ENCODE data around the gene ZDHHC14. TPM values are rescaled to one million over a fixed set of nuclear protein-coding genes. Genes with fewer than 3 reads are reported as not detected.

The ZDHHC14 gene
- total and polyA plus RNA-seq, 2 experiments from 2014 or later: 3.0 to 7.4 TPM

DNA sequence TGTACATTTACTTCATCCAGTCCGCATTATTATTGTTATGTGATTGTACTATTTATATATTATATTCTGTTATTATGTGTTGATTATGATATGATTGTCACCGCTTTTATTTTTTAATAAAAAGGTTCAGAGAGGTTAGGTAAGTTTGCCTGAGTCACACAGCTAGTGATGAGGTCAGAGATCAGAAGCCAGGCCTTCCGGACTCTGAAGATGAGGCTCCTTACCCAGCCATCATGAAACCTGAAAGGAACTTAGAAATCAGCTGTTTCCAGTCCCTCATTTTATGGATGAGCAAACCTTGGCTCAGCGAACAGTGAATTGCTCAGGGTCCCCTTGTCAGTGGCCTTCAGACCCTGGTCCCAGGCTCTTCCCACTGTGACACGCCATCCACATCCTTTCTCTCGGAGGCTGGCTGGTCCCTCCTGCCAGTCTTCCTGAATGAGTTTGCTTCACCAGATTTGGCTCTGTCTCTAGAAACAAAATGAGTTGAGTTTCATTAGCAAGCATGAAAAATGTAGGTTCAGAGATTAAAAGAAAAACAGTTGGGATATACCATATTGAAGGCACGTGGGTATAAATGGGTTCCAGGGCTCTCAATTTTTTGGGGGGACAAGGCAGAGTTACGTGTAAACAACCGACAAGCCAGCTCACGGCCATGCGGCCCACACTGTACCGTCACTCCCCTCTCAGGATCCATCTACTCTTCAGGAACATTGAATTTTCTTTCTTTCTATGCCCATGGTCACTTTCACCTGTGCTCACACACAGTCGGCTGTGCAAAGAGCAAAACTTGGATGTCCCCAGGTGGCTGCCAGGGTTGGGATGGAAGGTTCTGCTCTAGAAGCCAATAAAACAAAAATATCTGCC, 132.9 kb downstream of the ZDHHC14 start (continued):
- TF ChIP-seq EZH2phosphoT487 (IDR thresholded peaks at IDR 0.05; ENCODE audit: unreplicated experiment): no peak
- TF ChIP-seq, protein P1, sequence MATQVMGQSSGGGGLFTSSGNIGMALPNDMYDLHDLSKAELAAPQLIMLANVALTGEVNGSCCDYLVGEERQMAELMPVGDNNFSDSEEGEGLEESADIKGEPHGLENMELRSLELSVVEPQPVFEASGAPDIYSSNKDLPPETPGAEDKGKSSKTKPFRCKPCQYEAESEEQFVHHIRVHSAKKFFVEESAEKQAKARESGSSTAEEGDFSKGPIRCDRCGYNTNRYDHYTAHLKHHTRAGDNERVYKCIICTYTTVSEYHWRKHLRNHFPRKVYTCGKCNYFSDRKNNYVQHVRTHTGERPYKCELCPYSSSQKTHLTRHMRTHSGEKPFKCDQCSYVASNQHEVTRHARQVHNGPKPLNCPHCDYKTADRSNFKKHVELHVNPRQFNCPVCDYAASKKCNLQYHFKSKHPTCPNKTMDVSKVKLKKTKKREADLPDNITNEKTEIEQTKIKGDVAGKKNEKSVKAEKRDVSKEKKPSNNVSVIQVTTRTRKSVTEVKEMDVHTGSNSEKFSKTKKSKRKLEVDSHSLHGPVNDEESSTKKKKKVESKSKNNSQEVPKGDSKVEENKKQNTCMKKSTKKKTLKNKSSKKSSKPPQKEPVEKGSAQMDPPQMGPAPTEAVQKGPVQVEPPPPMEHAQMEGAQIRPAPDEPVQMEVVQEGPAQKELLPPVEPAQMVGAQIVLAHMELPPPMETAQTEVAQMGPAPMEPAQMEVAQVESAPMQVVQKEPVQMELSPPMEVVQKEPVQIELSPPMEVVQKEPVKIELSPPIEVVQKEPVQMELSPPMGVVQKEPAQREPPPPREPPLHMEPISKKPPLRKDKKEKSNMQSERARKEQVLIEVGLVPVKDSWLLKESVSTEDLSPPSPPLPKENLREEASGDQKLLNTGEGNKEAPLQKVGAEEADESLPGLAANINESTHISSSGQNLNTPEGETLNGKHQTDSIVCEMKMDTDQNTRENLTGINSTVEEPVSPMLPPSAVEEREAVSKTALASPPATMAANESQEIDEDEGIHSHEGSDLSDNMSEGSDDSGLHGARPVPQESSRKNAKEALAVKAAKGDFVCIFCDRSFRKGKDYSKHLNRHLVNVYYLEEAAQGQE (IDR thresholded peaks at IDR 0.05; ENCODE audit: unreplicated experiment): no peak
- no peak for TF ChIP-seq CREB1 (CRISPR knock-in tag; IDR thresholded peaks at IDR 0.05; ENCODE audit: low read depth)

DNA sequence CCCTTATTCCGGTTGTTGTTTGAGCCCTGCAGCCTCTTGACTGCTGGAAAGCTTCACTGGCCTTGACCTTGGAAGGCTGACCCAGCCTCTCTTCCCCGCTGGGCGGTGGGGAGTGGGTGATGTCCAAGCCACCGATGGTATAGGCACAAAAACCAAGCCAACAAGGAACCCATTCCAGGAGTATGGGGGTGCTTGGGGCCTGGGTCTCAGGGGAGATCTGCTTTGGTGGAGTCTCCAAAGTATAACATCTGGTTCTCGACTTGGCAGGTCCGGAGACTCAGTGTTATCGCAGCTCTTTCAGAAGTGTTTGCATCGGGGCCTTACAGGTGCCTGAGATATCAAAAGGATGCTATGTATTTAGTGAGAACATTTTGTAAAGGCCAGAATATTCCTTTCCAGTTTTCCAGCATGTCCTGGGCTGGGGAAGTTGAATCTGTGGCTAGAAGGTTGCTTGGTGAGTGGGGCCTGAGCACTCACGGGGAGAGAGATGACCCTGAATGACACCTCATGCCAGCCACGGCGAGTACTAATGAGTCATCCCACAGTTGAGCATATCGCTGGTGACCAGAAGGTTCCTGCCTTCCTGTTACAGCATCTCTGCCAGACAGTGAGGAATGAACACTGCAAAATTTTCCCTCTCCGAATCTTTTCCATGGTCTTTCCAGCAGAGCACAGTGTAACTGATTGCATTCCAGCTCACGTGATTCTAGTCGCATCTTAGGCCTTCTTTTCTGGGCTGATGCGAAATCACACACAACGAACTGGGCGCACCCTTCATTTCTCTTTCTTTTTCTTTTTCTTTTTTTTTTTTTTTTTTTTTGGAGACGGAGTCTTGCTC, 133.9 kb downstream of the ZDHHC14 start:
- H3K27ac Mint-ChIP-seq: no peak overlapping the region
- Histone ChIP-seq H3K27me3 (ENCODE audit: insufficient read depth) (no peaks in the 10 kb centered on the region), H3K36me3 (ENCODE audit: insufficient read depth) (no peaks in the 10 kb centered on the region), H3F3A (replicated peaks; ENCODE audit: low read depth) (no peaks in the 10 kb centered on the region), H4K20me1 (replicated peaks; ENCODE audit: insufficient read depth) (no peaks in the 10 kb centered on the region), H3K4me3 (no peak overlapping the region), H3K4me1 (ENCODE audit: insufficient read depth) (peaks cover 23% of the 10 kb centered on the region), H3K27ac (ENCODE audit: low read depth) (no peak overlapping the region), H3K79me2 (replicated peaks; ENCODE audit: insufficient read depth) (no peaks in the 10 kb centered on the region), H3K9me2 (ENCODE audit: insufficient read depth) (no peaks in the 10 kb centered on the region), H3K4me2 (no peak overlapping the region), H2AFZ (no peak overlapping the region)
- no peaks in the 10 kb centered on the region; the same call in 2 of the 3 replicates for H3K9me3 Mint-ChIP-seq
- ATAC-seq (no peak), DNase-seq (ENCODE audit: low spot score) (no peak)
- no peak overlapping the region for H3K4me3 Mint-ChIP-seq
- H3K27me3 Mint-ChIP-seq (ENCODE audit: insufficient read depth, low read depth, poor library complexity): peaks cover 10% of the 10 kb centered on the region
- H3K4me1 Mint-ChIP-seq: peaks cover 25% of the 10 kb centered on the region
- no peak for TF ChIP-seq ZNF114 (CRISPR knock-in tag; IDR thresholded peaks at IDR 0.05)
- TF ChIP-seq CREB1 (CRISPR knock-in tag; IDR thresholded peaks at IDR 0.05; ENCODE audit: low read depth): no peak
- TF ChIP-seq, protein P2, sequence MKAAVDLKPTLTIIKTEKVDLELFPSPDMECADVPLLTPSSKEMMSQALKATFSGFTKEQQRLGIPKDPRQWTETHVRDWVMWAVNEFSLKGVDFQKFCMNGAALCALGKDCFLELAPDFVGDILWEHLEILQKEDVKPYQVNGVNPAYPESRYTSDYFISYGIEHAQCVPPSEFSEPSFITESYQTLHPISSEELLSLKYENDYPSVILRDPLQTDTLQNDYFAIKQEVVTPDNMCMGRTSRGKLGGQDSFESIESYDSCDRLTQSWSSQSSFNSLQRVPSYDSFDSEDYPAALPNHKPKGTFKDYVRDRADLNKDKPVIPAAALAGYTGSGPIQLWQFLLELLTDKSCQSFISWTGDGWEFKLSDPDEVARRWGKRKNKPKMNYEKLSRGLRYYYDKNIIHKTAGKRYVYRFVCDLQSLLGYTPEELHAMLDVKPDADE (IDR thresholded peaks at IDR 0.05): no peak
- TF ChIP-seq EZH2phosphoT487 (IDR thresholded peaks at IDR 0.05; ENCODE audit: unreplicated experiment): no peak
- no peak for TF ChIP-seq JUNB (IDR thresholded peaks at IDR 0.05; ENCODE audit: unreplicated experiment)
- no peak for TF ChIP-seq NANOG (IDR thresholded peaks at IDR 0.05; ENCODE audit: borderline replicate concordance)
- TF ChIP-seq ZNF331 (CRISPR knock-in tag; IDR thresholded peaks at IDR 0.05; ENCODE audit: low read depth): no peak
- TF ChIP-seq, protein P3, sequence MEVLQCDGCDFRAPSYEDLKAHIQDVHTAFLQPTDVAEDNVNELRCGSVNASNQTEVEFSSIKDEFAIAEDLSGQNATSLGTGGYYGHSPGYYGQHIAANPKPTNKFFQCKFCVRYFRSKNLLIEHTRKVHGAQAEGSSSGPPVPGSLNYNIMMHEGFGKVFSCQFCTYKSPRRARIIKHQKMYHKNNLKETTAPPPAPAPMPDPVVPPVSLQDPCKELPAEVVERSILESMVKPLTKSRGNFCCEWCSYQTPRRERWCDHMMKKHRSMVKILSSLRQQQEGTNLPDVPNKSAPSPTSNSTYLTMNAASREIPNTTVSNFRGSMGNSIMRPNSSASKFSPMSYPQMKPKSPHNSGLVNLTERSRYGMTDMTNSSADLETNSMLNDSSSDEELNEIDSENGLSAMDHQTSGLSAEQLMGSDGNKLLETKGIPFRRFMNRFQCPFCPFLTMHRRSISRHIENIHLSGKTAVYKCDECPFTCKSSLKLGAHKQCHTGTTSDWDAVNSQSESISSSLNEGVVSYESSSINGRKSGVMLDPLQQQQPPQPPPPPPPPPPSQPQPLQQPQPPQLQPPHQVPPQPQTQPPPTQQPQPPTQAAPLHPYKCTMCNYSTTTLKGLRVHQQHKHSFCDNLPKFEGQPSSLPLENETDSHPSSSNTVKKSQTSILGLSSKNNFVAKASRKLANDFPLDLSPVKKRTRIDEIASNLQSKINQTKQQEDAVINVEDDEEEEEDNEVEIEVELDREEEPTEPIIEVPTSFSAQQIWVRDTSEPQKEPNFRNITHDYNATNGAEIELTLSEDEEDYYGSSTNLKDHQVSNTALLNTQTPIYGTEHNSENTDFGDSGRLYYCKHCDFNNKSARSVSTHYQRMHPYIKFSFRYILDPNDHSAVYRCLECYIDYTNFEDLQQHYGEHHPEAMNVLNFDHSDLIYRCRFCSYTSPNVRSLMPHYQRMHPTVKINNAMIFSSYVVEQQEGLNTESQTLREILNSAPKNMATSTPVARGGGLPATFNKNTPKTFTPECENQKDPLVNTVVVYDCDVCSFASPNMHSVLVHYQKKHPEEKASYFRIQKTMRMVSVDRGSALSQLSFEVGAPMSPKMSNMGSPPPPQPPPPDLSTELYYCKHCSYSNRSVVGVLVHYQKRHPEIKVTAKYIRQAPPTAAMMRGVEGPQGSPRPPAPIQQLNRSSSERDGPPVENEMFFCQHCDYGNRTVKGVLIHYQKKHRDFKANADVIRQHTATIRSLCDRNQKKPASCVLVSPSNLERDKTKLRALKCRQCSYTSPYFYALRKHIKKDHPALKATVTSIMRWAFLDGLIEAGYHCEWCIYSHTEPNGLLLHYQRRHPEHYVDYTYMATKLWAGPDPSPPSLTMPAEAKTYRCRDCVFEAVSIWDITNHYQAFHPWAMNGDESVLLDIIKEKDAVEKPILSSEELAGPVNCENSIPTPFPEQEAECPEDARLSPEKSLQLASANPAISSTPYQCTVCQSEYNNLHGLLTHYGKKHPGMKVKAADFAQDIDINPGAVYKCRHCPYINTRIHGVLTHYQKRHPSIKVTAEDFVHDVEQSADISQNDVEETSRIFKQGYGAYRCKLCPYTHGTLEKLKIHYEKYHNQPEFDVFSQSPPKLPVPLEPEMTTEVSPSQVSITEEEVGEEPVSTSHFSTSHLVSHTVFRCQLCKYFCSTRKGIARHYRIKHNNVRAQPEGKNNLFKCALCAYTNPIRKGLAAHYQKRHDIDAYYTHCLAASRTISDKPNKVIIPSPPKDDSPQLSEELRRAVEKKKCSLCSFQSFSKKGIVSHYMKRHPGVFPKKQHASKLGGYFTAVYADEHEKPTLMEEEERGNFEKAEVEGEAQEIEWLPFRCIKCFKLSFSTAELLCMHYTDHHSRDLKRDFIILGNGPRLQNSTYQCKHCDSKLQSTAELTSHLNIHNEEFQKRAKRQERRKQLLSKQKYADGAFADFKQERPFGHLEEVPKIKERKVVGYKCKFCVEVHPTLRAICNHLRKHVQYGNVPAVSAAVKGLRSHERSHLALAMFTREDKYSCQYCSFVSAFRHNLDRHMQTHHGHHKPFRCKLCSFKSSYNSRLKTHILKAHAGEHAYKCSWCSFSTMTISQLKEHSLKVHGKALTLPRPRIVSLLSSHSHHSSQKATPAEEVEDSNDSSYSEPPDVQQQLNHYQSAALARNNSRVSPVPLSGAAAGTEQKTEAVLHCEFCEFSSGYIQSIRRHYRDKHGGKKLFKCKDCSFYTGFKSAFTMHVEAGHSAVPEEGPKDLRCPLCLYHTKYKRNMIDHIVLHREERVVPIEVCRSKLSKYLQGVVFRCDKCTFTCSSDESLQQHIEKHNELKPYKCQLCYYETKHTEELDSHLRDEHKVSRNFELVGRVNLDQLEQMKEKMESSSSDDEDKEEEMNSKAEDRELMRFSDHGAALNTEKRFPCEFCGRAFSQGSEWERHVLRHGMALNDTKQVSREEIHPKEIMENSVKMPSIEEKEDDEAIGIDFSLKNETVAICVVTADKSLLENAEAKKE (CRISPR knock-in tag; IDR thresholded peaks at IDR 0.05): no peak
- no peak for TF ChIP-seq STAT1 (IDR thresholded peaks at IDR 0.05; ENCODE audit: unreplicated experiment)
- TF ChIP-seq EZH2 (IDR thresholded peaks at IDR 0.05; ENCODE audit: low read depth, unreplicated experiment): no peak
- H3K36me3 Mint-ChIP-seq (ENCODE audit: low read depth): peaks cover 4% of the 10 kb centered on the region; the same call in 2 of the 3 replicates
